Lower lobe of right lung (tissue), 2 donors: ENCODE results near the gene PPP1R15A. TPM values are rescaled to one million over a fixed set of nuclear protein-coding genes. Genes with fewer than 3 reads are reported as not detected.
A peak's percentile ranks its signal among the peaks of the same experiment; 100 is the strongest.

Experiments
- ATAC-seq, 2 donors: fragments of 200-7000 bp; cut with Tn5 transposase; one replicate each; pipeline ENCODE4 v1.9.1; 2020 to 2022; ENCODE audit warnings: mild to moderate bottlenecking in 2 of 2, moderate library complexity in 2 of 2
- DNase-seq: peaks from one replicate; pipeline ENCODE4 v3.0.0-alpha.2; 2020
- H3K27ac ChIP-seq: fragments of 200-600 bp; one replicate; pipeline ENCODE4 v1.8.0; 2022
- H3K27me3 ChIP-seq: fragments of 200-600 bp; one replicate; pipeline ENCODE4 v1.8.0; 2022; ENCODE audit warnings: low read depth
- H3K36me3 ChIP-seq: fragments of 200-600 bp; one replicate; pipeline ENCODE4 v1.8.0; 2022; ENCODE audit warnings: mild to moderate bottlenecking
- H3K4me1 ChIP-seq: fragments of 200-600 bp; one replicate; pipeline ENCODE4 v1.8.0; 2022
- H3K4me3 ChIP-seq: fragments of 200-600 bp; one replicate; pipeline ENCODE4 v1.8.0; 2022; ENCODE audit warnings: mild to moderate bottlenecking
- H3K9me3 ChIP-seq: fragments of 200-600 bp; one replicate; pipeline ENCODE4 v1.8.0; 2022
- CTCF ChIP-seq: fragments of 200-600 bp; IDR thresholded peaks from one replicate; pipeline ENCODE4 v1.8.0; 2022; ENCODE audit warnings: antibody characterized with exemption, mild to moderate bottlenecking
- intact Hi-C: fragments of 100-400 bp; cut with DNase I; formaldehyde crosslinking; loops from one replicate; pipeline ENCODE4 v1.11.0; 2022
- total RNA-seq: library from RNA; stranded (reverse); fragmentation: NEBNext Ultra II Directional; extraction: Animal tissue kit (Norgen Biotek cat#: 25700); gene quantifications from one replicate; pipeline ENCODE4 v1.2.1, GENCODE V29; 2021
- donor health status: DM: no; HTN: yes; CAD: no; lungs with severe emphysema.

Gene PPP1R15A
- total RNA-seq, 1 donor from 2014 or later = 80.4 TPM

DNA sequence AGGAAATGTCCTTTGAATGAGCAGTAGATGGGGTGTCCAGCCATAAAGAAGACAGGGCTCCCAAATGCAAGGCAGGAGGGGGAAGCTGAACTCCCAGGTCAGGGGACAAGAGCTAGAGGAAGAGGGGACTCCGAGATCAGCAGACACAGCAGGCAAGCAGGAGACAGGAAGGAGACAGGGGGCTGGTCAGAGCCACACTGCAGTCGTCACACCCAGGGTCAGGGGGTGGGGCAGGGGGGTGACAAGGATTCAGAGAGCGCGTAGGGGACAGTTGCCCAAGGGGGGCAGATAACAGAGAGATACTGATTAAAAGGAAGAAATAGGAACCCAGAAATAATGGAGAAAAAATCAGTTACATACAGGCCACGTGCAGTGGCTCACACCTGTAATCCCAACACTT is 39.2 kb upstream of the PPP1R15A start:
- H3K9me3 ChIP-seq = no peaks in the 10 kb centered on the region
- no peak for TF ChIP-seq CTCF
- H3K4me3 ChIP-seq = no peak overlapping the region
- DNase-seq (no peak), ATAC-seq (no peak)
- no peaks in the 10 kb centered on the region for H3K27me3 ChIP-seq
- H3K36me3 ChIP-seq = peaks cover 21% of the 10 kb centered on the region
- H3K27ac ChIP-seq = no peak overlapping the region
- intact Hi-C loops = no loop called here
- H3K4me1 ChIP-seq = peaks cover 16% of the 10 kb centered on the region

- Histone ChIP-seq H3K36me3 (peaks cover 21% of the 10 kb centered on the region), H3K27me3 (no peaks in the 10 kb centered on the region), H3K4me3 (no peak overlapping the region), H3K27ac (no peak overlapping the region), H3K4me1 (peaks cover 16% of the 10 kb centered on the region), H3K9me3 (no peaks in the 10 kb centered on the region)
- TF ChIP-seq CTCF = no peak
- intact Hi-C loops = no loop called here
- no peak for DNase-seq
- ATAC-seq = no peak
Measured at GRCh38 chr19:48833977-48834376, 38.2 kb upstream of the PPP1R15A start.

DNA sequence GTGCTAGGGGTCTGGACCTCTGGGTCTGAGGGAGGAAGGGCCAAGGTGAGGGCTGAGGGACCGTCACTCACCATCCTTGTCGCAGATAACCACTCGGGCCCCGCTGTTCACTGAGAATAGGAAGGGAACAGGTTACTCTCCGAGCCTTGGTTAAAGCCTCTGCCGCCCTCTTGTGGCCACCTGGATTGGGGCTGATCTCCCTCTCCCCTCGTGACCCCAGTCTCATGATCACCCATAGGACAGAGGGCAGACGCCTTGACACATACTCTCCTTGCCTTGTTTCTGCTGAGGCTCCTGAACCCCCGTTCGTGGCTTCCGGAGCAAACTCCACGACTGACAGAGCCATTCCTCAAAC is 36.5 kb upstream of the PPP1R15A start:
- H3K36me3 ChIP-seq = peaks cover 21% of the 10 kb centered on the region
- H3K4me3 ChIP-seq = peak overlapping the region; percentile 52
- no peaks in the 10 kb centered on the region for H3K9me3 ChIP-seq
- peaks cover 16% of the 10 kb centered on the region for H3K4me1 ChIP-seq
- intact Hi-C loops = no loop called here
- ATAC-seq = peak; percentile 95 to 96
- no peaks in the 10 kb centered on the region for H3K27me3 ChIP-seq
- DNase-seq = peak; percentile 95
- peak; percentile 90 for TF ChIP-seq CTCF
- peak overlapping the region; percentile 63 for H3K27ac ChIP-seq

- ATAC-seq = peak; percentile 33 to 46
- Histone ChIP-seq H3K36me3 (peaks cover 15% of the 10 kb centered on the region), H3K9me3 (no peaks in the 10 kb centered on the region), H3K27ac (peak within 1 kb of the TSS; percentile 63), H3K27me3 (no peaks in the 10 kb centered on the region), H3K4me1 (peaks cover 16% of the 10 kb centered on the region), H3K4me3 (peak within 1 kb of the TSS; percentile 52)
- no peak for DNase-seq
- intact Hi-C loops = no loop called here
- TF ChIP-seq CTCF = no peak
Measured at GRCh38 chr19:48836089-48837017, 35.9 kb upstream of the PPP1R15A start, which contains the start of gene HSD17B14. HSD17B14 (minus strand) TSS chr19:48836491; CDS start chr19:48836411, 80 bp downstream.

- Histone ChIP-seq H3K27ac (peak overlapping the region; percentile 56), H3K4me1 (peaks cover 16% of the 10 kb centered on the region), H3K36me3 (peaks cover 9% of the 10 kb centered on the region), H3K9me3 (no peaks in the 10 kb centered on the region), H3K4me3 (peak overlapping the region; percentile 52), H3K27me3 (no peaks in the 10 kb centered on the region)
- no peak for TF ChIP-seq CTCF
- DNase-seq (peak; percentile 92), ATAC-seq (peak; percentile 89)
- intact Hi-C loops = no loop called here
Measured at GRCh38 chr19:48837051-48837524, 35.1 kb upstream of the PPP1R15A start.
